HTERT RPE-1 (cell line): ENCODE measurements around the gene JAK2.
"Not testable (repeated sequence)": the region's sequence is repeated elsewhere in the genome, so short reads cannot be mapped to it uniquely, and the experiment has no call there.

ENCODE experiments used
- in situ Hi-C: fragments of 300-500 bp; cut with MboI; formaldehyde crosslinking; loops from 4 replicates; pipeline ENCODE4 v1.14.3; 2020; ENCODE audit warnings: low sequenced_read_pairs

Gene JAK2

DNA sequence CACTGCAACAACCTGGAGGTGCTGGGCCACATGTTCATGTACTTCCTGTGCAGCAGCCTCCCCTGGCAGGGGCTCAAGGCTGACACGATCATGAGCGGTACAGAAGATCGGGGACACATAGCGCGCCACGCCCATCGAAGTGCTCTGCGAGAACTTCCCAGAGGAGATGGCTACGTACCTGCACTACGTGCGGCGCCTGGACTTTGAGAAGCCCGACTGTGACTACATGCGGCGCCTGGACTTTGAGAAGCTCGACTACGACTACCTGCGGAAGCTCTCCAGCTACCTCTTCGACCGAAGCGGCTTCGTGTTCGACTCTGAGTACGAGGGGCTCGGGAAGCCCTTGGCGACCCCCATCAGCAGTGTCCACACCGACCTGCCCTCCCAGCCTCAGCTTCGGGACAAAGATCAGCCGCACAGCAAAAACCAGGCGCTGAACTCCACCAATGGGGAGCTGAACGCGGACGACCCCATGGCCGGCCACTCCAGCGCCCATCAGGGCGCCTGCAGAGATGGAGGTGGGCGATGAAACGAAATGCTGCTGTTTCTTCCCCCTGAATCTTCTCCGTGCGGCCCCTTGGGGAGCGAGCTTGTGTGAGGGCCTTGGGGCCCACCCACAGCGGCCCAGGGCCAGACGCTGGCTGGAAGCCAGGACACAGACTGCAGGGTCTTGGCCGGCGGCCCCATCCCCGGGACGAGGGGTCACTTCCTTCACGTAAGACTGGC is 56.5 kb downstream of the JAK2 start:
- in situ Hi-C loops, result no loop called here

- in situ Hi-C loops, result no loop called here
These were observed 57.6 kb downstream of the JAK2 start for GRCh38 chr9:5042661-5043178.

GRCh38 chr9:5043381-5043780 is 58.3 kb downstream of the JAK2 start:
- in situ Hi-C loops, result no loop called here

DNA sequence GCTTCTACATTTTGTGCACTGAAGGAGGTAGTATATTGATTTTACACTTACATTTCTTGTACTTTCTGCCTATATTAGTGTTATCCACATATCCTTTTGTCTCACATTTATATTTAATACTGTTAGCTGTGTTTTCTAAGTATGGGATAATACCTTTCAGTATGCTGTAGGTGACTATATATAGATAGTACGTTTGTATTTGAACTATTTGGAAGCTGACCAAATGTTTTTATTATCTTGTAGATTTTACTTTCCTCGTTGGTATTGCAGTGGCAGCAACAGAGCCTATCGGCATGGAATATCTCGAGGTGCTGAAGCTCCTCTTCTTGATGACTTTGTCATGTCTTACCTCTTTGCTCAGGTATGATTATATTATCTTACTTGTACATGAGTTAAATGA is 59.1 kb downstream of the JAK2 start:
- in situ Hi-C loops, result no loop called here

DNA sequence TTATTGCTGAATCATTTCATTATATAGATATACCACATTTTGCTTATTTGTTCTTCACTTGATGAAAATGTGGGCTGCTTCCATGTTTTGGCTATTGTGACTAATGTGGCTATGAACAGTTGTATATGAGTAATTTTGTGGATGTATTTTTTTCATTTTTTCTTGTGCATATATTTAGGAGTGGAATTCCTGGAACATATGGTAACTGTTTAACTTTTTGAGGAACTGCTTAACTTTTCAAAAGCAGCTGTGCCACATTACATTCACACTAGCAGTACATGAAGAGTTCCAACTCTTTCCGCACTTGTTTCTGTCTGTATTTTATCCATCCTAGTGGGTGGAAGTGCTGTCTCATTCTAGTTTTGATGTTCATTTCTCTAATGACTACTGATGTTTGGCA is 67.8 kb downstream of the JAK2 start:
- in situ Hi-C loops, result no loop called here

DNA sequence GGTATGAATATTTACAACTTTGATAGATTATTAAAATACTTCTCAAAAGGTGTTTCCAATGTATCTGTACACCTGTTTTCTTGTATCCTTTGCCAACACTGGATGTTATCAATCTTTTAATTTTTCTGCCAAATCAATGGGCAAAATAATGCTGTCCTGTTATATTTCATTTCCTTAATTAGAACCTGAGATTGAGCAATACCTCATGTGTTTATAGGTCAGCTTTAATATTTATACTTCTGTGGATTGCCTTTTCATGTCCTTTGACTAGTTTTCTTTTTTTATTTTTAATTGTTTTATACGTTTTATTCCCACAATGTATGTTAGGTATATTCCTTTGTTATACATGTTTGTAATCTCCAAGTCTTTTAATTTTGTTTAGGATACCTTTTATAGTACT is 77.6 kb downstream of the JAK2 start:
- in situ Hi-C loops, result no loop called here

DNA sequence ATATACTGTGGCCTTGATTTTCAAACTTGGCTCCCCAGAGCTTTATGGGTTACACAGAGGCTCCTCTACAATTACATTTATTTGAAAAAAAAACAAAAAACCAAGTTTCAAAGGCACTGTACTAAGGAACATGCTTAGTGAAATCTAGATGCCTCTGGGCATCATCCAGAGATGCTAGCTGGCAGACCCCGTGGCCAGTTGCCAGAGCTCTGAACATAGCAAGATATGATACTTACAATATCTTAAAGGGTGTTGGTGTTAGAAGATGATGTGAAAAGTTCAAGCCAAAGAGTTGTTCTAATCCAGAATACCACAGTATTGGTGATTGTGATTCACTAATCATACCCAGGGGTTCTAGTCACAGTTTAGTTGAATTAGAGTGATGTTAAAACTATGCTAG is 87.8 kb downstream of the JAK2 start:
- in situ Hi-C loops, result no loop called here

DNA sequence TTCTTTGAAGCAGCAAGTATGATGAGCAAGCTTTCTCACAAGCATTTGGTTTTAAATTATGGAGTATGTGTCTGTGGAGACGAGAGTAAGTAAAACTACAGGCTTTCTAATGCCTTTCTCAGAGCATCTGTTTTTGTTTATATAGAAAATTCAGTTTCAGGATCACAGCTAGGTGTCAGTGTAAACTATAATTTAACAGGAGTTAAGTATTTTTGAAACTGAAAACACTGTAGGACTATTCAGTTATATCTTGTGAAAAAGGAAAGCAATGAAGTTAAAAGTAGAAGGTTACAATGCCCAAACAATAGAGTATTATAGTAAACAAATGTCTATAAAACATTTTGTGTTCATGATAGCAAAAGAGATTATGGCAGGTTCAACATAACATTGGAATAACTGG is 88.6 kb downstream of the JAK2 start:
- in situ Hi-C loops, result no loop called here

DNA sequence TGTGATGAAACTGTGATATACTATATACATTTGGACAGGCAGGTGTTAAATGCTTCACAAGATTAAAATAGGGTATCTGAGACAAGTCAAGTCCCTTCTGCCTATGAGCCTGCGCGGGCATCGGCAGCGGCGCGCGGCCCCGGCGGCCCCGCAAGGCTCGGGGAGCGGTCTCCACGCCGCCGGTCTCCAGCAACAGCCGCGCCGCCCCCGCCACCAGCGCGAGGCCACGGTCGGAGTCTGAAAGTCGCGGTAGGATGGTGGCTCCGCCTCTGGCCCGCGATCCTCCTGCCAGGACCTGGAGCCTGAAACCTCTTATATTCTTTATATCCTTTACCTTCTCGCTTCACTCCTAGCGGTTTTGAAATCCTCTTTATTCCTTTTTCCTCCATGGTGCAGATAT is 100.9 kb downstream of the JAK2 start:
- in situ Hi-C loops, result no loop called here

DNA sequence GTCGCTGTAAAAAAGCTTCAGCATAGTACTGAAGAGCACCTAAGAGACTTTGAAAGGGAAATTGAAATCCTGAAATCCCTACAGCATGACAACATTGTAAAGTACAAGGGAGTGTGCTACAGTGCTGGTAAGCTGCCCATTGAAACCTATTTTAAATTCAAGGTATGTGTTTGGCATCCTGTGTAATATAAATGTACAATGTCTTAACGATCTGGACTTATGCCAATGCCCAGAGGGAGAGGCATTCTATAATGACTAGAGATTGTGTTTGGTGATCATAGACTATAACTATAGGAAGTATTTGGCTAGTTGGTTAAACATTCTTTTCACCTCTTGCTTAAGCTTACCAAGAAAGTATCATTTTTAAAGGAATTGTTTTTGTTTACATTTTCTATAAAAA is 104.7 kb downstream of the JAK2 start:
- in situ Hi-C loops, result no loop called here

DNA sequence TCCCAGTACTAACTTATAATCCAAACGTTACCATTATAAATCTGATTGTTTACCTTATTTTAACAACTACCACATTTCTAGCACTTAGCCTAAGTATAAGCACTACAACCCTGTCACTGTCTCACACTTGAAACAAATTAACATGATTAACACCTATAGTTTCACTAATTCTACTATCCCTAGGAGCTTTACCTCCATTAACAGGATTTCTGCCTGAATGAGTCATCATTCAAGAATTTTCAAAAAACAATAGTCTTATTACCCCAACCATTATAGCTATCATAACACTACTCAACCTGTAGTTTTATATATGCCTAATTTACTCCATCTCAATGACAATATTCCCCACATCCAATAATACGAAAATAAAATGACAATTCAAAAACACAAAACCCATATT is 110.7 kb downstream of the JAK2 start:
- in situ Hi-C loops, result no loop called here

- in situ Hi-C loops, result no loop called here
These were observed 114.4 kb downstream of the JAK2 start for GRCh38 chr9:5099466-5099865.

DNA sequence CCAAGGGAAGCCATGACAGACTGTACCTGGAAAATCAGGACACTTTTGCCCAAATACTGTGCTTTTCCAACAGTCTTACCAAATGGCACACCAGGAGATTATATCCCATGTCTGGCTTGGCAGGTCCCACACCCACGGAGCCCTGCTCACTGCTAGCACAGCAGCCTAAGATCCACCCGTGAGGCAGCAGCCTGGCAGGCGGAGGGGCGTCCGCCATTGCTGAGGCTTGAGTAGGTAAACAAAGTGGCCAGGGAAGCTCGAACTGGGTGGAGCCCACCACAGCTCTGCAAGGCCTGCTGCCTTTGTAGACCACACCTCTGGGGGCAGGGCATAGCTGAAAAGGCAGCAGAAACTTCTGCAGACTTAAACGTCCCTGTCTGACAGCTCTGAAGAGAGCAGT is 116.1 kb downstream of the JAK2 start:
- in situ Hi-C loops, result not testable (repeated sequence)

DNA sequence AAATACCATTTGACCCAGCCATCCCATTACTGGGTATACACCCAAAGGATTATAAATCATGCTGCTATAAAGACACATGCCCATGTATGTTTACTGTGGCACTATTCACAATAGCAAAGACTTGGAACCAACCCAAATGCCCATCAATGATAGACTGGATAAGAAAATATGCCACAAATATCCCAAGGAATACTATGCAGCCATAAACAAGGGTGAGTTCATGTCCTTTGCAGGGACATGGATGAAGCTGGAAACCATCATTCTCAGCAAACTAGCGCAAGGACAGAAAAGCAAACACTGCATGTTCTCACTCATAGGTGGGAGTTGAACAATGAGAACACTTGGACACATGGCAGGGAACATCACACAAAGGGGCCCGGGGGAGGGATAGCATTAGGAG is 121.4 kb downstream of the JAK2 start:
- in situ Hi-C loops, result not testable (repeated sequence)

- in situ Hi-C loops, result no loop called here
These were observed 126.0 kb downstream of the JAK2 start for GRCh38 chr9:5110867-5111681.

DNA sequence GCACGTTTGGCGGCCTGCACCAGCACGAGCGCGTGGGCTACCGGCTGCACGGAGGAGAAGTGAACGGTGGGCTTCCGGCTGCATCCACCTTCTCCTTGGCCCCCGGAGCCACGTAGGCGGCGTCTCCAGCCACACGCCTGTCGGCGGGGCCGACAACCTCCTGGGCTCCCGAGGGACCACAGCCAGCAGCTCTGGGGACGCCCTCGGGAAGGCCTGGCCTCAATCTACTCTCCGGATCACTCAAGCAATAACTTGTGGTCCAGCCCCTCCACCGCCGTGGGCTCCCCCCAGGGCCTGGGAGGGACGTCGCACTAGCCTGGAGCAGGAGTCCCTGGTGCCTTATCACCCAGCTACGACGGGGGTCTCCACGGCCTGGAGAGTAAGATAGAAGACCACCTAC is 126.6 kb downstream of the JAK2 start:
- in situ Hi-C loops, result no loop called here

DNA sequence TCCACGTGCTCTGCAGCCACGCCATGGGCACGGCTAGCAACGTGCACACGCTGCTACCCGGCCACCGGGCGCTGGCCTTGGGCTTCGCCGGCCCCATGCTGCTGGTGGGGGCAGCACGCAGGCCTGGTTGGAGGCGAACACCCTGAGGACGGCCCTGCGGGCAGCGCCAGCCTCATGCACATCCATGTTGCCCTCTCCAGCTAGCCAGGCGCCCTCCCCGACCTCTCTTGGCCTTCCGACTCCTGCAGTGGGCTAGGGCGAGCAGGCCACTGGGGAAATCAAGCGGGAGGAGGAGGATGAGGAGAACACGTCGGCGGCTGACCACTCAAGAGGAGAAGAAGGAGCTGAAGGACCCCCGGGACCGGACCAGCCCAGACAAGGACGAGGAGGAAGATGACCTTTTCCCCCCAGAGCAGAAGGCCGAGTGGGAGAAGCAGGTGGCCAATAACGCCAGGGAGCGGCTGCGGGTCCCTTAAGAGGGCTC is 127.1 kb downstream of the JAK2 start:
- in situ Hi-C loops, result no loop called here

- in situ Hi-C loops, result no loop called here
These were observed 127.6 kb downstream of the JAK2 start for GRCh38 chr9:5112646-5113045.

GRCh38 chr9:5113523-5113922 is 128.5 kb downstream of the JAK2 start:
- in situ Hi-C loops, result no loop called here

- in situ Hi-C loops, result no loop called here
These were observed 129.1 kb downstream of the JAK2 start for GRCh38 chr9:5113994-5114748.

GRCh38 chr9:5122116-5122515 is 137.0 kb downstream of the JAK2 start:
- in situ Hi-C loops, result no loop called here
